ENCODE measurements around the gene TMEM223.

DNA sequence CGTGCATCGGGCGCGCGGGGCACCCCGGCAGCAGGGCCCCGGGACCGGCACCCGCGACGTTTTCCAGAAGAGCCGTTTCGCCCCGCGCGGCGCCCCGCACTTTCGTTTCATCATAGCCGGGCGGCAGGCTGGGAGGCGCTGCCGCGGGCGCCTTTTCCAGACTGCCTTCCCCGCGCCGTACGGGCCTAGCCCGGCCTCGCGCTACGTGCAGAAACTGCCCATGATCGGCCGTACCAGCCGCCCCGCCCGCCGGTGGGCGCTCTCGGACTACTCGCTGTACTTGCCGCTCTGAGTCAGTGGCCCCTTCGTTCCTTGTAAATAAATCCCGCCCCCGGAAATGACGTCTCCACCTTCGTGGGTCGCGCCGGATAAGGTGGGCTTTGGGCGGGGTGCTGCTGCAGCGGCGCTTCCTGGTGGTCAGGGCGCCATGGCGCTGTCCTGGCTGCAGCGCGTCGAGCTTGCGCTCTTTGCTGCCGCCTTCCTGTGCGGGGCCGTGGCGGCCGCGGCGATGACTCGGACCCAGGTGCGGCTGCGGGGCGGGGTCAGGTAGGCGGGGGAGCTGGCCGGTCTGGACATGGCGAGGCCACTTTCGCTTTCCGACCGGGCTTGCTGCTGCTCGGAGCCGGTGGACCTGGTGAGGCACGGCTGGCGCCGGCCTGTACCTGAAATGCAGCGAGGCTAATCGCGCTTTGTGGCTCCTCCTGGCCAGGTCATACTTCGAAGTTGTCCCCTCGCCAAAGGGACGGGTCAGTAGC, 4.6 kb downstream of the TMEM223 start, which contains the start of gene TMEM179B:
- TF ChIP-seq, protein P1, sequence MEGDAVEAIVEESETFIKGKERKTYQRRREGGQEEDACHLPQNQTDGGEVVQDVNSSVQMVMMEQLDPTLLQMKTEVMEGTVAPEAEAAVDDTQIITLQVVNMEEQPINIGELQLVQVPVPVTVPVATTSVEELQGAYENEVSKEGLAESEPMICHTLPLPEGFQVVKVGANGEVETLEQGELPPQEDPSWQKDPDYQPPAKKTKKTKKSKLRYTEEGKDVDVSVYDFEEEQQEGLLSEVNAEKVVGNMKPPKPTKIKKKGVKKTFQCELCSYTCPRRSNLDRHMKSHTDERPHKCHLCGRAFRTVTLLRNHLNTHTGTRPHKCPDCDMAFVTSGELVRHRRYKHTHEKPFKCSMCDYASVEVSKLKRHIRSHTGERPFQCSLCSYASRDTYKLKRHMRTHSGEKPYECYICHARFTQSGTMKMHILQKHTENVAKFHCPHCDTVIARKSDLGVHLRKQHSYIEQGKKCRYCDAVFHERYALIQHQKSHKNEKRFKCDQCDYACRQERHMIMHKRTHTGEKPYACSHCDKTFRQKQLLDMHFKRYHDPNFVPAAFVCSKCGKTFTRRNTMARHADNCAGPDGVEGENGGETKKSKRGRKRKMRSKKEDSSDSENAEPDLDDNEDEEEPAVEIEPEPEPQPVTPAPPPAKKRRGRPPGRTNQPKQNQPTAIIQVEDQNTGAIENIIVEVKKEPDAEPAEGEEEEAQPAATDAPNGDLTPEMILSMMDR (IDR thresholded peaks at IDR 0.05; ENCODE audit: low read length) = peak; percentile 52
- TF ChIP-seq EZH2phosphoT487 (IDR thresholded peaks at IDR 0.05; ENCODE audit: low read length) (no peak), EZH2 (optimal IDR thresholded peaks at IDR 0.05; ENCODE audit: low read depth, low read length) (no peak)
